GM21786 (cell line): ENCODE measurements around the gene ATP10A.

Experiments
- ATAC-seq: cut with Tn5 transposase; IDR thresholded peaks from one replicate; pipeline ENCODE4 v1.9.1; 2021; ENCODE audit not compliant: unreplicated experiment

Gene ATP10A

GRCh38 chr15:25830844-25831451 lies 32.2 kb downstream of the ATP10A start:
- ATAC-seq = no peak

- no peak for ATAC-seq
Measured at GRCh38 chr15:25829073-25829472, 34.1 kb downstream of the ATP10A start.

GRCh38 chr15:25825207-25825606 lies 37.9 kb downstream of the ATP10A start:
- no peak for ATAC-seq

- no peak for ATAC-seq
Measured at GRCh38 chr15:25824618-25825017, 38.5 kb downstream of the ATP10A start.

GRCh38 chr15:25812845-25813244 lies 50.3 kb downstream of the ATP10A start:
- ATAC-seq = no peak

GRCh38 chr15:25812073-25812472 lies 51.1 kb downstream of the ATP10A start:
- no peak for ATAC-seq

- ATAC-seq = peak; percentile 75
Measured at GRCh38 chr15:25811481-25811906, 51.6 kb downstream of the ATP10A start.

GRCh38 chr15:25810631-25811091 lies 52.5 kb downstream of the ATP10A start:
- ATAC-seq = no peak

- no peak for ATAC-seq
Measured at GRCh38 chr15:25810154-25810553, 53.0 kb downstream of the ATP10A start.

GRCh38 chr15:25807063-25807462 lies 56.1 kb downstream of the ATP10A start:
- ATAC-seq = no peak

GRCh38 chr15:25805031-25805430 lies 58.1 kb downstream of the ATP10A start:
- no peak for ATAC-seq

- ATAC-seq = no peak
Measured at GRCh38 chr15:25804451-25804850, 58.7 kb downstream of the ATP10A start.

GRCh38 chr15:25803541-25803940 lies 59.6 kb downstream of the ATP10A start:
- no peak for ATAC-seq

GRCh38 chr15:25803036-25803435 lies 60.1 kb downstream of the ATP10A start:
- ATAC-seq = no peak

GRCh38 chr15:25802285-25802830 lies 60.8 kb downstream of the ATP10A start:
- ATAC-seq = no peak

- ATAC-seq = no peak
Measured at GRCh38 chr15:25801586-25802284, 61.4 kb downstream of the ATP10A start.

- no peak for ATAC-seq
Measured at GRCh38 chr15:25800761-25801515, 62.2 kb downstream of the ATP10A start.

GRCh38 chr15:25799906-25800700 lies 63.0 kb downstream of the ATP10A start:
- no peak for ATAC-seq

GRCh38 chr15:25797936-25798901 lies 64.9 kb downstream of the ATP10A start:
- no peak for ATAC-seq

GRCh38 chr15:25797511-25797935 lies 65.6 kb downstream of the ATP10A start:
- no peak for ATAC-seq
